Common myeloid progenitor, CD34-positive (primary cell): ENCODE data around the gene NDUFA3.
A peak's percentile ranks its signal among the peaks of the same experiment; 100 is the strongest.
"Not testable (repeated sequence)": the region's sequence is repeated elsewhere in the genome, so short reads cannot be mapped to it uniquely, and the experiment has no call there.

ENCODE experiments used
- CTCF ChIA-PET: fragments of 350-600 bp; sonication (Branson Sonifier 250); formaldehyde crosslinking; loops from one replicate; lab custom pipeline; 2021; ENCODE audit warnings: antibody characterized with exemption; lab: Charles Lee
- POLR2A ChIA-PET: fragments of 350-600 bp; sonication (Branson Sonifier 250); formaldehyde crosslinking; loops from one replicate; lab custom pipeline; 2021; ENCODE audit warnings: antibody characterized with exemption; lab: Charles Lee
- DNase-seq, 3 donors: peaks; one replicate each; pipeline versions ENCODE4 v3.0.0 to v3.0.0-alpha.2; 2013
- H3K27ac ChIP-seq, 2 experiments: 1 replicate in 1 of 2; 2 replicates in 1 of 2; pipeline ENCODE4 v1.7.0; 2013; ENCODE audit warnings: inconsistent platforms in 2 of 2, low read length in 2 of 2, mild to moderate bottlenecking in 2 of 2, low read depth in 1 of 2, moderate library complexity in 1 of 2; ENCODE audit not compliant: severe bottlenecking in 2 of 2, insufficient read depth in 1 of 2, poor library complexity in 1 of 2
- H3K27me3 ChIP-seq, 5 experiments: replicated peaks in 2 of 5; 1 replicate in 3 of 5; 2 replicates in 2 of 5; pipeline versions ENCODE4 v1.6.1 to v1.7.0; 2013; ENCODE audit warnings: low read length in 4 of 5, mild to moderate bottlenecking in 2 of 5, moderate library complexity in 2 of 5, inconsistent platforms in 1 of 5; ENCODE audit not compliant: insufficient read depth in 5 of 5, control insufficient read depth in 4 of 5
- H3K36me3 ChIP-seq, 4 experiments: 1 replicate in 2 of 4; 2 replicates in 2 of 4; pipeline versions ENCODE4 v1.6.1 to v1.7.0; 2013; ENCODE audit warnings: low read length in 3 of 4, control low read depth in 1 of 4, mild to moderate bottlenecking in 1 of 4; ENCODE audit not compliant: control insufficient read depth in 4 of 4, insufficient read depth in 4 of 4
- H3K4me1 ChIP-seq, 4 experiments: 1 replicate in 3 of 4; 2 replicates in 1 of 4; pipeline versions ENCODE4 v1.6.1 to v1.7.1; 2013; ENCODE audit warnings: low read length in 3 of 4, mild to moderate bottlenecking in 3 of 4, control low read depth in 1 of 4, inconsistent platforms in 1 of 4, moderate library complexity in 1 of 4; ENCODE audit not compliant: control insufficient read depth in 4 of 4, insufficient read depth in 4 of 4; ENCODE audit errors: control extremely low read depth in 1 of 4
- H3K4me3 ChIP-seq, 7 experiments: 1 replicate in 4 of 7; 2 replicates in 3 of 7; pipeline versions ENCODE4 v1.5.1 to v1.7.0; 2013; ENCODE audit warnings: mild to moderate bottlenecking in 7 of 7, low read length in 6 of 7, moderate library complexity in 6 of 7, inconsistent platforms in 2 of 7, low read depth in 2 of 7, control low read depth in 1 of 7; ENCODE audit not compliant: insufficient read depth in 4 of 7, control insufficient read depth in 1 of 7; ENCODE audit errors: extremely low read depth in 1 of 7
- H3K9me3 ChIP-seq, 5 experiments: 1 replicate in 4 of 5; 2 replicates in 1 of 5; pipeline versions ENCODE4 v1.6.1 to v1.7.1; 2013; ENCODE audit warnings: low read length in 4 of 5, mild to moderate bottlenecking in 2 of 5, inconsistent platforms in 1 of 5, low read depth in 1 of 5, moderate library complexity in 1 of 5; ENCODE audit not compliant: control insufficient read depth in 4 of 5, insufficient read depth in 2 of 5; ENCODE audit errors: control extremely low read depth in 1 of 5
- WGBS: methylation state at CpG from one replicate; pipeline ENCODE4 v1.1.5; 2013; ENCODE audit not compliant: insufficient coverage; 5-methylcytosine and 5-hydroxymethylcytosine counted together

Gene NDUFA3

GRCh38 chr19:54096617-54097106, 6.0 kb upstream of the NDUFA3 start:
- DNase-seq, result peak; percentile 37 to 57 (median 42)
- CTCF ChIA-PET, result interaction anchor here (0.6 to 1.4 kb wide), 4 partner anchors 12 to 304 kb away, joined by 3 read pairs; no protein-coding TSS in a partner anchor
- peaks cover 2 to 34% (median 30%) of the 10 kb centered on the region in 4 experiments for H3K4me1 ChIP-seq
- no peaks in the 10 kb centered on the region for H3K36me3 ChIP-seq
- no peaks in the 10 kb centered on the region for H3K9me3 ChIP-seq
- 3% methylated on average over 11 of the region's 14 CpGs for WGBS
- peak overlapping the region in 4 of 7 experiments; percentile 27 to 72 (median 60) for H3K4me3 ChIP-seq
- POLR2A ChIA-PET, result no interaction called here
- H3K27me3 ChIP-seq, result peaks cover 0 to 16% (median 0%) of the 10 kb centered on the region in 5 experiments
- H3K27ac ChIP-seq, result no peak overlapping the region

- WGBS, result 93% methylated on average over 9 of the region's 12 CpGs
- H3K36me3 ChIP-seq, result no peaks in the 10 kb centered on the region
- peaks cover 0 to 41% (median 38%) of the 10 kb centered on the region in 4 experiments for H3K4me1 ChIP-seq
- H3K9me3 ChIP-seq, result no peaks in the 10 kb centered on the region
- ChIA-PET POLR2A (no interaction called here), CTCF (interaction anchor here (1.0 to 1.5 kb wide), 3 partner anchors 10 to 76 kb away, joined by 3 to 4 read pairs (median 3); no protein-coding TSS in a partner anchor)
- DNase-seq, result no peak
- no peak overlapping the region for H3K4me3 ChIP-seq
- peaks cover 0 to 16% (median 0%) of the 10 kb centered on the region in 5 experiments for H3K27me3 ChIP-seq
- no peak overlapping the region for H3K27ac ChIP-seq
These were observed 3.3 kb upstream of the NDUFA3 start for GRCh38 chr19:54099190-54099902.

DNA sequence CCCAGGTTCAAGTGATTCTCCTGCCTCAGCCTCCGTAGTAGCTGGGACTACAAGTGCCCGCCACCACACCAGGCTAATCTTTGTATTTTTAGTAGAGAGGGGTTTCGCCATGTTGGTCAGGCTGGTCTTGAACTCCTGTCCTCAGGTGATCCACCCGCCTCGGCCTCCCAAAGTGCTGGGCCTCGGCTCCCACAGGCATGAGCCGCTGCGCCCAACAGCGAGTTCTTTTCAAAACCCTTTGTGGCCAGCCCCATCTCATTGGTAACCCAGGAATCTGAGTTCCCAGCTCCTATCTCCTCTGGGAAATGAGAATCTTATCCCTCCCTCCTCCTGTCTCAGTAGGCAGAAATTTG, 2.8 kb upstream of the NDUFA3 start:
- POLR2A ChIA-PET, result not testable (repeated sequence)

GRCh38 chr19:54100561-54100960, 2.1 kb upstream of the NDUFA3 start, which contains the start of gene OSCAR:
TSS of gene OSCAR (minus strand) at chr19:54100803. CDS start at chr19:54100792, 11 bp downstream.
- no peaks in the 10 kb centered on the region for H3K9me3 ChIP-seq
- H3K36me3 ChIP-seq, result peaks cover 0 to 2% (median under 1%) of the 10 kb centered on the region in 4 experiments
- ChIA-PET POLR2A (no interaction called here), CTCF (interaction anchor here (1.0 kb wide), 1 partner anchor 11 kb away, joined by 3 read pairs; no protein-coding TSS in a partner anchor)
- H3K27me3 ChIP-seq, result peaks cover 0 to 7% (median 0%) of the 10 kb centered on the region in 5 experiments
- H3K4me1 ChIP-seq, result peaks cover 0 to 31% (median 27%) of the 10 kb centered on the region in 4 experiments
- 52% methylated on average over 2 of the region's 5 CpGs for WGBS
- H3K4me3 ChIP-seq, result peak within 1 kb of the TSS in 1 of 7 experiments; percentile 34
- DNase-seq, result peak in 2 of 3 donors; percentile 58 to 70
- no peak within 1 kb of the TSS for H3K27ac ChIP-seq

More for the DNA sequence above, 2.8 kb upstream of the NDUFA3 start:
- Histone ChIP-seq H3K4me3 (peak overlapping the region in 1 of 7 experiments; percentile 34), H3K27me3 (peaks cover 0 to 14% (median 0%) of the 10 kb centered on the region in 5 experiments), H3K4me1 (peaks cover 0 to 35% (median 33%) of the 10 kb centered on the region in 4 experiments)
- not testable (repeated sequence) for DNase-seq, H3K9me3 ChIP-seq, H3K27ac ChIP-seq, H3K36me3 ChIP-seq
- CTCF ChIA-PET, result interaction anchor here (1.0 kb wide), 1 partner anchor 10 kb away, joined by 3 read pairs; no protein-coding TSS in a partner anchor
- 84% methylated on average over 8 of the region's 9 CpGs for WGBS

- ChIA-PET CTCF (no interaction called here), POLR2A (no interaction called here)
- Histone ChIP-seq H3K9me3 (no peaks in the 10 kb centered on the region), H3K4me3 (no peak overlapping the region), H3K27me3 (no peaks in the 10 kb centered on the region), H3K27ac (no peak overlapping the region), H3K36me3 (peaks cover 2 to 46% (median 31%) of the 10 kb centered on the region in 4 experiments), H3K4me1 (peaks cover 0 to 17% (median 12%) of the 10 kb centered on the region in 4 experiments)
- WGBS, result 94% methylated on average over 10 of the region's 11 CpGs
- DNase-seq, result no peak
These were observed 2.5 kb downstream of the NDUFA3 start for GRCh38 chr19:54104998-54105715.

- DNase-seq, result no peak
- Histone ChIP-seq H3K27me3 (no peaks in the 10 kb centered on the region), H3K9me3 (no peaks in the 10 kb centered on the region), H3K4me3 (no peak overlapping the region), H3K36me3 (peaks cover 2 to 52% (median 36%) of the 10 kb centered on the region in 4 experiments), H3K4me1 (peaks cover 0 to 12% (median 11%) of the 10 kb centered on the region in 4 experiments), H3K27ac (no peak overlapping the region)
- POLR2A ChIA-PET, result no interaction called here
- CTCF ChIA-PET, result no interaction called here
- WGBS, result 95% methylated on average over 10 of the region's 10 CpGs
These were observed 3.1 kb downstream of the NDUFA3 start for GRCh38 chr19:54105796-54106195.
